ENCODE results near the gene CSHL1. TPM values are rescaled to one million over a fixed set of nuclear protein-coding genes. Genes with fewer than 3 reads are reported as not detected.

CSHL1 gene
- not detected for polyA plus RNA-seq (2012; ENCODE audit: insufficient read length, low read depth)

- TF ChIP-seq FOXP2 (optimal IDR thresholded peaks at IDR 0.05; ENCODE audit: borderline replicate concordance, extremely low read depth, extremely low read length, insufficient read depth) (no peak), POLR2AphosphoS5 (IDR thresholded peaks at IDR 0.05; ENCODE audit: low read depth, low read length) (no peak), REST (IDR thresholded peaks at IDR 0.05; ENCODE audit: insufficient read depth in 1 of 2, low read depth in 2 of 2, low read length in 2 of 2) (no peak), TAF1 (IDR thresholded peaks at IDR 0.05; ENCODE audit: borderline replicate concordance, insufficient read depth, low read length) (no peak), SIN3A (IDR thresholded peaks at IDR 0.05; ENCODE audit: borderline replicate concordance, insufficient read depth, low read length) (no peak)
These were observed at the start of gene CSHL1 for GRCh38 chr17:63911041-63911635. Gene CSHL1, minus strand, starts transcription at chr17:63911258. Its CDS starts 62 bp downstream, at chr17:63911196.

DNA sequence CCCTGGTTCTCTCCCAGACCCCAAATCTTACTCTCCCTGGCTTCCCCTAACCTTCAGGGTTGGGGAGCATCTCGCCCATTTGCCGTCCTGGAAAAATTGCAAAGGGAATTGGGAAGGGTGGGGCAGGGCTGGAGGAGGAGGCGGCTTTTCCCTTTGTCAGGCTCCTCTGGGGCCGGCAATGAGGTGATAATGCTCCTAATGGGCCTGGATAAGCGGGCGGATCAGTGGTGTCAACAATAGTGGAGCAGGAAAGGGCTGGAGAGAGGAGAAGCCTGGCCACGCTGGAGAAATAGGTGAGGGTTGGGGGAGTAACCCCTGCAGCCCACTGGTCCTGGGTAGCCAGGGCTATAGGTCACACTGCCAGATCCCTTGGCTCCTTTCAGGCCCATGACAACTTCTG lies 49.4 kb upstream of the CSHL1 start:
- TF ChIP-seq SIN3A (IDR thresholded peaks at IDR 0.05; ENCODE audit: borderline replicate concordance, insufficient read depth, low read length), result no peak
- no peak for TF ChIP-seq POLR2AphosphoS5 (IDR thresholded peaks at IDR 0.05; ENCODE audit: low read depth, low read length)
- no peak for TF ChIP-seq FOXP2 (optimal IDR thresholded peaks at IDR 0.05; ENCODE audit: borderline replicate concordance, extremely low read depth, extremely low read length, insufficient read depth)
- TF ChIP-seq TAF1 (IDR thresholded peaks at IDR 0.05; ENCODE audit: borderline replicate concordance, insufficient read depth, low read length), result no peak
- no peak for TF ChIP-seq REST (IDR thresholded peaks at IDR 0.05; ENCODE audit: insufficient read depth in 1 of 2, low read depth in 2 of 2, low read length in 2 of 2)

DNA sequence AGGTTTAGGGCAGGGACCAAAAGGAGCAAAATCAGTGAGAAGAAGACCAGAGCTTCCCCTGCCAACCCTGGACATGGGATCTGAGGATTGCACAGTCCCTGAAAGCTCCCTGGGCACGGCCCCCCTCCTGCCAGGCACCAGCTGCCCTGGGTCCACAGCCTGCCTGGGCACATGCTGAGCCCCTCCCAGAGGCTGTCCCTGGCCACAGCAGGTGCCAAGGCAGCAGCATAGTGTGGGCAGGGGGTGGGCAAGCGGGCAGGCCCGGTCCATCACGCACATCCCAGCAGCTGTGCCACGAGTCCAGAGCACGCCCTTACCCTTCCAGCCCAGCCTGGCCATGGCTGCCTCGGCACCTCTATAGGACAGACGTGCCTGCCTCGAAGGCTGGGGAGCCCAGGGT lies 48.9 kb upstream of the CSHL1 start:
- TF ChIP-seq SIN3A (IDR thresholded peaks at IDR 0.05; ENCODE audit: borderline replicate concordance, insufficient read depth, low read length) (no peak), REST (IDR thresholded peaks at IDR 0.05; ENCODE audit: insufficient read depth in 1 of 2, low read depth in 2 of 2, low read length in 2 of 2) (no peak), POLR2AphosphoS5 (IDR thresholded peaks at IDR 0.05; ENCODE audit: low read depth, low read length) (no peak), TAF1 (IDR thresholded peaks at IDR 0.05; ENCODE audit: borderline replicate concordance, insufficient read depth, low read length) (no peak), FOXP2 (optimal IDR thresholded peaks at IDR 0.05; ENCODE audit: borderline replicate concordance, extremely low read depth, extremely low read length, insufficient read depth) (no peak)

DNA sequence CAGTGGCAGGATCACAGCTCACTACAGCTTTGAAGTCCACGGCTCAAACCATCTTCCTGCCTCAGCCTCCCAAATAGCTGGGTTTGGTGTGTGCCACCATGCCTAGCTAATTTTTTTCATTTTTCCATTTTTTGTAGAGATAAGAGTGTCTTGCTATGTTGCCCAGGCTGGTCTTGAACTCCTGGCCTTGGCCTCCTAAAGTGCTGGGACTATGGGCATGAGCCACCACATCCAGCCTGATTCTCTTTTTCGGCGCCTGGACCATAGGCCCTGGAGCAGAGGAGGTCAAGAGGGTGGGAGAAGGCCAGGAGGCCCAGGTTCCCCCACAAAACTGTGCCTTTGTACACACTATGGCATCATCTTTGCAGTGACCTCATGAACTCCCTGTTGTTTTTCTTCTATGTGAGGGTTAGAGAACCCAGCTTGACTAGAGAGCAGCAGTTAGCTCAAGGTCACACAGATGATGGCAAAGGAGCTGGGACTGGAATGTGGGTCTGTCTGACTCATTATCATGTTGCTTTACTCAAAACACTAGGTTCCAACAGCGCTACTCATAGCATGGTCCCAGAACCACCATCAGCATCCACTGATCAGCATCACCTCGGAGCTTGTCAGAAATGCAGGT lies 45.4 kb upstream of the CSHL1 start:
- no peak for TF ChIP-seq FOXP2 (optimal IDR thresholded peaks at IDR 0.05; ENCODE audit: borderline replicate concordance, extremely low read depth, extremely low read length, insufficient read depth)
- TF ChIP-seq SIN3A (IDR thresholded peaks at IDR 0.05; ENCODE audit: borderline replicate concordance, insufficient read depth, low read length), result no peak
- TF ChIP-seq REST (IDR thresholded peaks at IDR 0.05; ENCODE audit: insufficient read depth in 1 of 2, low read depth in 2 of 2, low read length in 2 of 2), result no peak
- TF ChIP-seq TAF1 (IDR thresholded peaks at IDR 0.05; ENCODE audit: borderline replicate concordance, insufficient read depth, low read length), result no peak
- TF ChIP-seq POLR2AphosphoS5 (IDR thresholded peaks at IDR 0.05; ENCODE audit: low read depth, low read length), result no peak
